K562 (cell line): Measurements from ENCODE around the gene CAPZB. TPM values are rescaled to one million over a fixed set of nuclear protein-coding genes. Genes with fewer than 3 reads are reported as not detected.

Source experiments
- CEBPB ChIP-seq: fragments of 450-650 bp; IDR thresholded peaks from 2 replicates; pipeline ENCODE4 v1.6.1; 2016; ENCODE audit warnings: missing genetic modification characterization, missing compliant biosample characterization
- PCBP2 ChIP-seq: fragments of 200-400 bp; formaldehyde crosslinking; IDR thresholded peaks from 2 replicates; pipeline ENCODE4 v1.6.1; 2018; ENCODE audit warnings: low read length, low read depth, mild to moderate bottlenecking, moderate library complexity; ENCODE audit not compliant: poor library complexity, severe bottlenecking
- SMARCC2 ChIP-seq: fragments of 450-650 bp; IDR thresholded peaks from 2 replicates; pipeline ENCODE4 v1.6.1; 2017; ENCODE audit warnings: antibody characterized with exemption, moderate library complexity, mild to moderate bottlenecking, low read depth
- SPI1 ChIP-seq: IDR thresholded peaks from 2 replicates; pipeline ENCODE4 v1.6.1; 2011; ENCODE audit warnings: low read depth, low read length, control low read depth, borderline replicate concordance
- polyA plus RNA-seq, 8 experiments: library from polyadenylated mRNA; depleted of rRNA in 4 of 8; stranded (reverse) in 5 of 8; unstranded in 3 of 8; fragments of >200 nt; fragmentation: Nextera tagmentation in 2 of 8; fragmentation: Illumina TruSeq in 1 of 8; extraction: Ambion mirVana in 2 of 8; extraction: Trizol in 1 of 8; gene quantifications; 2 replicates each; pipeline versions ENCODE4 v1.2.1 to v1.2.3, GENCODE V29; 2011 to 2014; ENCODE audit warnings: inconsistent platforms in 1 of 8, missing spikeins in 1 of 8
- total RNA-seq, 7 experiments: library from RNA; depleted of rRNA in 6 of 7; stranded (reverse); fragments of >200 nt in 6 of 7; fragmentation: Illumina TruSeq in 2 of 7; extraction: Trizol in 2 of 7; gene quantifications; 2 replicates each; pipeline versions ENCODE4 v1.2.1 to v1.2.3, GENCODE V29; 2011 to 2021; ENCODE audit warnings: low replicate concordance in 1 of 7
- TF ChIP-seq, protein P1 (sequence below): fragments of 450-650 bp; formaldehyde crosslinking; IDR thresholded peaks from 2 replicates; pipeline ENCODE4 v1.4.0; 2022; ENCODE audit warnings: mild to moderate bottlenecking, moderate library complexity
- TF ChIP-seq, protein P2 (sequence below): fragments of 250-450 bp; sonication (Bioruptor Pico); IDR thresholded peaks from 2 replicates; pipeline ENCODE4 v1.4.0; 2020
- TF ChIP-seq, protein P3 (sequence below), 2 experiments: fragments of 450-650 bp in 1 of 2; IDR thresholded peaks; 2 replicates each; pipeline ENCODE4 v1.6.1; 2011 to 2017; ENCODE audit warnings: low read depth in 2 of 2, antibody characterized with exemption in 1 of 2, borderline replicate concordance in 1 of 2, low read length in 1 of 2, mild to moderate bottlenecking in 1 of 2, mixed read lengths in 1 of 2; ENCODE audit not compliant: control insufficient read depth in 1 of 2
- TF ChIP-seq, protein P4 (sequence below): sonication (generic); formaldehyde crosslinking; IDR thresholded peaks from 2 replicates; pipeline ENCODE4 v1.8.0; 2022; ENCODE audit warnings: mild to moderate bottlenecking, low read depth, missing genetic modification reagents
- TF ChIP-seq, protein P5 (sequence below): sonication (generic); formaldehyde crosslinking; IDR thresholded peaks from 2 replicates; pipeline ENCODE4 v1.8.0; 2022; ENCODE audit warnings: mild to moderate bottlenecking, missing genetic modification reagents, borderline replicate concordance

CAPZB gene
- total and polyA plus RNA-seq, 9 of the 15 experiments (the other 6 are each of a cell fraction or from before 2014, with no cell fraction given): 57.6 to 297 (median 125) TPM

DNA sequence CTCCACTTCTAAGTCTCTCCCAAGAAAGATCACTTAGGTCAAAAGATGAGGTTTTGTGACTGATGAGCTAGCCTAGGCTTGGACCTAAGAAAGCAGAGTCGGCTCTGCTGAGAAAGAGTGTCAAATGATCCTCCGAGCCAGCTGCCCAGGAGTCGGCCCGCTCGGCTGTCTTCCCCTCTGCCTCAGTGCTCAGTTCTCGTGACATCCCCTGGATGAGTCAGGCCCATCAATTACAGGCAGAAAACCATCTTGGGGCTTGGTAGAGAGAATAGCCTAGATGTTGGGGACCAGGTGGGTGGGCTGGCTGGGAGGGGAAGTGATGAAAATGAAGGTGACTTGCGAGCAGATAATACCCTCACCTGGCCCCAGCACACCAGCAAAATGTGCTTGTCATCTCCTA is 112.7 kb downstream of the CAPZB start (continued):
- TF ChIP-seq SPI1 (no peak), PCBP2 (no peak), CEBPB (tag) (no peak), SMARCC2 (no peak)
- TF ChIP-seq, protein P1, sequence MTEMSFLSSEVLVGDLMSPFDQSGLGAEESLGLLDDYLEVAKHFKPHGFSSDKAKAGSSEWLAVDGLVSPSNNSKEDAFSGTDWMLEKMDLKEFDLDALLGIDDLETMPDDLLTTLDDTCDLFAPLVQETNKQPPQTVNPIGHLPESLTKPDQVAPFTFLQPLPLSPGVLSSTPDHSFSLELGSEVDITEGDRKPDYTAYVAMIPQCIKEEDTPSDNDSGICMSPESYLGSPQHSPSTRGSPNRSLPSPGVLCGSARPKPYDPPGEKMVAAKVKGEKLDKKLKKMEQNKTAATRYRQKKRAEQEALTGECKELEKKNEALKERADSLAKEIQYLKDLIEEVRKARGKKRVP (CRISPR knock-in tag): no peak
- TF ChIP-seq, protein P2, sequence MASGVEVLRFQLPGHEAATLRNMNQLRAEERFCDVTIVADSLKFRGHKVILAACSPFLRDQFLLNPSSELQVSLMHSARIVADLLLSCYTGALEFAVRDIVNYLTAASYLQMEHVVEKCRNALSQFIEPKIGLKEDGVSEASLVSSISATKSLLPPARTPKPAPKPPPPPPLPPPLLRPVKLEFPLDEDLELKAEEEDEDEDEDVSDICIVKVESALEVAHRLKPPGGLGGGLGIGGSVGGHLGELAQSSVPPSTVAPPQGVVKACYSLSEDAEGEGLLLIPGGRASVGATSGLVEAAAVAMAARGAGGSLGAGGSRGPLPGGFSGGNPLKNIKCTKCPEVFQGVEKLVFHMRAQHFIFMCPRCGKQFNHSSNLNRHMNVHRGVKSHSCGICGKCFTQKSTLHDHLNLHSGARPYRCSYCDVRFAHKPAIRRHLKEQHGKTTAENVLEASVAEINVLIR (CRISPR knock-in tag): no peak
- TF ChIP-seq, protein P3, sequence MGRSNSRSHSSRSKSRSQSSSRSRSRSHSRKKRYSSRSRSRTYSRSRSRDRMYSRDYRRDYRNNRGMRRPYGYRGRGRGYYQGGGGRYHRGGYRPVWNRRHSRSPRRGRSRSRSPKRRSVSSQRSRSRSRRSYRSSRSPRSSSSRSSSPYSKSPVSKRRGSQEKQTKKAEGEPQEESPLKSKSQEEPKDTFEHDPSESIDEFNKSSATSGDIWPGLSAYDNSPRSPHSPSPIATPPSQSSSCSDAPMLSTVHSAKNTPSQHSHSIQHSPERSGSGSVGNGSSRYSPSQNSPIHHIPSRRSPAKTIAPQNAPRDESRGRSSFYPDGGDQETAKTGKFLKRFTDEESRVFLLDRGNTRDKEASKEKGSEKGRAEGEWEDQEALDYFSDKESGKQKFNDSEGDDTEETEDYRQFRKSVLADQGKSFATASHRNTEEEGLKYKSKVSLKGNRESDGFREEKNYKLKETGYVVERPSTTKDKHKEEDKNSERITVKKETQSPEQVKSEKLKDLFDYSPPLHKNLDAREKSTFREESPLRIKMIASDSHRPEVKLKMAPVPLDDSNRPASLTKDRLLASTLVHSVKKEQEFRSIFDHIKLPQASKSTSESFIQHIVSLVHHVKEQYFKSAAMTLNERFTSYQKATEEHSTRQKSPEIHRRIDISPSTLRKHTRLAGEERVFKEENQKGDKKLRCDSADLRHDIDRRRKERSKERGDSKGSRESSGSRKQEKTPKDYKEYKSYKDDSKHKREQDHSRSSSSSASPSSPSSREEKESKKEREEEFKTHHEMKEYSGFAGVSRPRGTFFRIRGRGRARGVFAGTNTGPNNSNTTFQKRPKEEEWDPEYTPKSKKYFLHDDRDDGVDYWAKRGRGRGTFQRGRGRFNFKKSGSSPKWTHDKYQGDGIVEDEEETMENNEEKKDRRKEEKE (IDR thresholded peaks at IDR 0.05; ENCODE audit: borderline replicate concordance in 1 of 2, control insufficient read depth in 1 of 2, low read depth in 2 of 2, low read length in 1 of 2): no peak
- TF ChIP-seq, protein P4, sequence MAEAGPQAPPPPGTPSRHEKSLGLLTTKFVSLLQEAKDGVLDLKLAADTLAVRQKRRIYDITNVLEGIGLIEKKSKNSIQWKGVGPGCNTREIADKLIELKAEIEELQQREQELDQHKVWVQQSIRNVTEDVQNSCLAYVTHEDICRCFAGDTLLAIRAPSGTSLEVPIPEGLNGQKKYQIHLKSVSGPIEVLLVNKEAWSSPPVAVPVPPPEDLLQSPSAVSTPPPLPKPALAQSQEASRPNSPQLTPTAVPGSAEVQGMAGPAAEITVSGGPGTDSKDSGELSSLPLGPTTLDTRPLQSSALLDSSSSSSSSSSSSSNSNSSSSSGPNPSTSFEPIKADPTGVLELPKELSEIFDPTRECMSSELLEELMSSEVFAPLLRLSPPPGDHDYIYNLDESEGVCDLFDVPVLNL (CRISPR knock-in tag): no peak
- TF ChIP-seq, protein P5, sequence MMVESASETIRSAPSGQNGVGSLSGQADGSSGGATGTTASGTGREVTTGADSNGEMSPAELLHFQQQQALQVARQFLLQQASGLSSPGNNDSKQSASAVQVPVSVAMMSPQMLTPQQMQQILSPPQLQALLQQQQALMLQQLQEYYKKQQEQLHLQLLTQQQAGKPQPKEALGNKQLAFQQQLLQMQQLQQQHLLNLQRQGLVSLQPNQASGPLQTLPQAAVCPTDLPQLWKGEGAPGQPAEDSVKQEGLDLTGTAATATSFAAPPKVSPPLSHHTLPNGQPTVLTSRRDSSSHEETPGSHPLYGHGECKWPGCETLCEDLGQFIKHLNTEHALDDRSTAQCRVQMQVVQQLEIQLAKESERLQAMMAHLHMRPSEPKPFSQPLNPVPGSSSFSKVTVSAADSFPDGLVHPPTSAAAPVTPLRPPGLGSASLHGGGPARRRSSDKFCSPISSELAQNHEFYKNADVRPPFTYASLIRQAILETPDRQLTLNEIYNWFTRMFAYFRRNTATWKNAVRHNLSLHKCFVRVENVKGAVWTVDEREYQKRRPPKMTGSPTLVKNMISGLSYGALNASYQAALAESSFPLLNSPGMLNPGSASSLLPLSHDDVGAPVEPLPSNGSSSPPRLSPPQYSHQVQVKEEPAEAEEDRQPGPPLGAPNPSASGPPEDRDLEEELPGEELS (CRISPR knock-in tag): no peak
